GM12891 (cell line): ENCODE results near the gene SRGAP1. TPM values are rescaled to one million over a fixed set of nuclear protein-coding genes. Genes with fewer than 3 reads are reported as not detected.

Source experiments
- DNase-seq: peaks from one replicate; pipeline ENCODE4 v3.0.0; 2011; ENCODE audit warnings: low spot score; ENCODE audit not compliant: insufficient read length
- FAIRE-seq: peaks from 2 replicates; lab custom pipeline; 2011; peaks lifted over from hg19 to GRCh38; lab: Jason Lieb, UNC
- PAX5 ChIP-seq: IDR thresholded peaks from 2 replicates; pipeline ENCODE4 v1.6.1; 2011; ENCODE audit warnings: low read length, moderate library complexity, mild to moderate bottlenecking; ENCODE audit not compliant: insufficient read depth, severe bottlenecking
- POLR2A ChIP-seq: IDR thresholded peaks from 2 replicates; pipeline ENCODE4 v1.6.1; 2011; ENCODE audit warnings: low read depth, low read length, control low read depth
- POLR2AphosphoS5 ChIP-seq: IDR thresholded peaks from 2 replicates; pipeline ENCODE4 v1.6.1; 2011; ENCODE audit warnings: low read depth, low read length, control low read depth
- POU2F2 ChIP-seq: IDR thresholded peaks from 2 replicates; pipeline ENCODE4 v1.6.1; 2011; ENCODE audit warnings: low read depth, mild to moderate bottlenecking, control low read depth, low read length, moderate library complexity
- SPI1 ChIP-seq: IDR thresholded peaks from 2 replicates; pipeline ENCODE4 v1.6.1; 2011; ENCODE audit warnings: low read depth, low read length, control low read depth
- TAF1 ChIP-seq: IDR thresholded peaks from 2 replicates; pipeline ENCODE4 v1.6.1; 2011; ENCODE audit warnings: low read depth, low read length, control low read depth
- polyA plus RNA-seq: library from polyadenylated mRNA; unstranded; fragments of >200 nt; gene quantifications from one replicate; pipeline ENCODE4 v1.2.1, GENCODE V29; 2012; ENCODE audit warnings: low read depth, missing spikeins, inconsistent platforms; ENCODE audit not compliant: missing spikeins

The SRGAP1 gene
- 0.41 TPM for polyA plus RNA-seq

GRCh38 chr12:63844391-63845341, at the start of gene SRGAP1:
SRGAP1 (plus strand) TSS chr12:63844700; CDS start chr12:63844817, 117 bp downstream.
- TF ChIP-seq SPI1 (0 out of 2 replicates have a peak, but pooled peaks have one; percentile 1), PAX5 (no peak)
- peak; percentile 13 for DNase-seq
- no peak for FAIRE-seq

GRCh38 chr12:63795032-63795687, 49.3 kb upstream of the SRGAP1 start:
- TF ChIP-seq POLR2AphosphoS5 (no peak), POU2F2 (no peak), PAX5 (no peak), POLR2A (no peak), TAF1 (no peak), SPI1 (no peak)
- DNase-seq = no peak
- FAIRE-seq = no peak

- FAIRE-seq = no peak
- DNase-seq = no peak
Observed at GRCh38 chr12:63795944-63796343, 48.6 kb upstream of the SRGAP1 start.

GRCh38 chr12:63802012-63802608, 42.4 kb upstream of the SRGAP1 start:
- FAIRE-seq = no peak
- TF ChIP-seq PAX5 = no peak
- no peak for TF ChIP-seq SPI1
- no peak for TF ChIP-seq POLR2AphosphoS5
- no peak for TF ChIP-seq POU2F2
- no peak for TF ChIP-seq POLR2A
- no peak for TF ChIP-seq TAF1
- DNase-seq = no peak

More at GRCh38 chr12:63795944-63796343, 48.6 kb upstream of the SRGAP1 start:
- TF ChIP-seq TAF1 = no peak

- no peak for DNase-seq
- no peak for FAIRE-seq
- TF ChIP-seq POLR2A (no peak), TAF1 (no peak), POLR2AphosphoS5 (no peak), SPI1 (no peak), POU2F2 (no peak), PAX5 (no peak)
Observed at GRCh38 chr12:63804746-63805145, 39.8 kb upstream of the SRGAP1 start.

GRCh38 chr12:63805704-63806672, 38.5 kb upstream of the SRGAP1 start:
- TF ChIP-seq SPI1 (no peak), POLR2AphosphoS5 (no peak), POU2F2 (no peak), POLR2A (no peak), PAX5 (no peak), TAF1 (no peak)
- DNase-seq (no peak), FAIRE-seq (no peak)

GRCh38 chr12:63808631-63809030, 35.9 kb upstream of the SRGAP1 start:
- no peak for FAIRE-seq
- no peak for DNase-seq
- TF ChIP-seq POLR2AphosphoS5 (no peak), SPI1 (no peak)

- DNase-seq = no peak
- no peak for FAIRE-seq
- TF ChIP-seq SPI1 (no peak), PAX5 (no peak), TAF1 (no peak), POLR2AphosphoS5 (no peak), POU2F2 (no peak), POLR2A (no peak)
Observed at GRCh38 chr12:63809566-63809965, 34.9 kb upstream of the SRGAP1 start.

GRCh38 chr12:63811334-63811733, 33.2 kb upstream of the SRGAP1 start:
- DNase-seq = no peak
- no peak for TF ChIP-seq TAF1
- TF ChIP-seq POLR2AphosphoS5 = no peak
- TF ChIP-seq SPI1 = no peak
- no peak for TF ChIP-seq PAX5
- no peak for TF ChIP-seq POLR2A
- TF ChIP-seq POU2F2 = no peak
- FAIRE-seq = no peak
